Measurements from ENCODE around the gene TTLL13.
"Not testable (repeated sequence)": the region's sequence is repeated elsewhere in the genome, so short reads cannot be mapped to it uniquely, and the experiment has no call there.

The TTLL13 gene

DNA sequence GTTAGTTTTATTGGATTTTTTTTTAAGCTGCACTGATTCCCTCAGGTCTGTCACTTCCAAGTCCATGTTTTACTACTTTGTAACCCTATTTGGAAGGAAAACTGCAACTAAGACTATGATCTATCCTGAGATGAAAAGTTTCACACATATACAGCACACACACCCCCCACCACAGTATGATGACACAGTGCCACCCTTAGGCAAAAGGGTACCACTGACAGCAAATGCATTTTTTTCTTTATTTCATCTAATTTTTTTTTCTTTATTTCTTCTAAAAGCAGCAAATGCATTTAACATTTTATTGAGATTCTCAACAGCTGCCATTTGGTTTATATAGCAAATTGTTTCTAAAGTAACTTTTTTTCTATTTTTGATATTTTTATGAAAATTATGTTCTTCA is 37.3 kb downstream of the TTLL13 start:
- DNase-seq, result no peak

DNA sequence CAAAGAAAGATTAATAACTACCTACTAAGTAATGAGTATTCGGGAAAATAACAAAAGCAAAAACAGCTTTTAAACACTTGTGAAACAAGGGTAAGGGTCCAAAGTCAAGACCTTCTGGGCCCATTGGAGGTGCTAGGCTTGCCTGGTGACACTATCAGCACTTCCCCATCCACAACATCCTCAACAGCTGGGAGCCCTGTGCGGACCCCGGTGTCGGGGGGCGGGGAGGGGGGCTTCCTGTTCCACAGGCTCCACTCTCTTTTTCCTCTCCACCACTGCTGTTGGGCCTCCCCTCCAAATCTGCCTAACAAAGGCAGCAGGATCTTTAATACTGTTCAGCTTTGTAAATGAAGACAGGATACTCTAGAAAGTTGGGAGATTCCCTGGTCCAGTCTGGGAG is 37.7 kb downstream of the TTLL13 start:
- DNase-seq, result no peak

DNA sequence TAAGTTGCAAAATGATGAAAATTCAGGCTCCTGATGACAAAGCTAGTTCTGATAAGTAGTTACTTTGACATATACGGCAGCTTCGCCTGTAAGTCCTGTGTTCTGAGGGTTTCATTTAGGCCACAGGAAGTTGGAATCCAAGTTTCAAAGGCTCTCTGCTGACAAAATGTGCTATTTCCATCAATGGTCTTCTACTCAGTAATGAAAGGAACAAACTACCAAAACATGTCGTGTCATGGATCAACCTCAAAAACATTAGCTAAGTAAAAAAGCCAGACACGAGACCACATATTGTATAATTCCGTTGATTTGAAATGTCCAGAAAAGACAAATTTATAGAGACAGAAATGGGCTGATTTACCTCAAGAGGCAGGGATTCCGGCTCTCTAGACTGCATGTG is 38.6 kb downstream of the TTLL13 start:
- DNase-seq, result no peak

DNA sequence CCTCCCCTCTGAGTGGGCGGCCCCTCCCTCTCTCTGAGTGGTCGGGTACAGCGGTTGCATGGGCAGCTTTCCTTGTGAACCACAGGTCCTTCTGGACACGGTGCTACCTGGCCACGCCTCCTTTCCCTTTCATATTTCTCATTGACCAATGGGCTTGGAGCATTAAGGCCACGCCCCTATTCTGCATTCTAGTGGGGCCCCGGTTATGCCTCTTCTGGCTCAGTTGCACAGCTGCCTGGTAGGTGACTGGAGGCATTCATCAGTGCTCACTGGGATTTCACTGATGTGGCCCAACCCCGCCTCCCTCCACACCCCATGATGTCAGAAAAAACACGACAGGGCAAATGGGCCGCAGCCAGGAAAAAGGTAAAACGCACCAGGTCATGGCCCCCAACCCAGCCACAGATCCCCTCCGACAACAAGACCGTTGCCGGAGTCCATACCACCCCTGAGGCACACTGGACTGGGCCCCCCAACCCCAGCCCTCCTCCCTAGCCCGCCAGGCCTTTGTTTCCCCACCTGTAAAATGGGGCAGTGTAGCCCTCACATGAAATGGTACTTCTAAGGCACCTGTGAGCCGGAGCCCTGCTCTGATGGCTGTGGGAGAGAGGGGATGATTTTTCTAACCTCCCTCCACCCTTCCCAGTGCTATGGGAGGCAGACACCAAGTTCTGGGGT is 42.5 kb downstream of the TTLL13 start:
- no peak for DNase-seq

GRCh38 chr15:90293040-90293810 is 43.9 kb downstream of the TTLL13 start:
- peak; percentile 48 for DNase-seq

GRCh38 chr15:90294159-90294558 is 44.8 kb downstream of the TTLL13 start:
- DNase-seq, result no peak

- DNase-seq, result no peak
Measured at GRCh38 chr15:90294601-90295269, 45.4 kb downstream of the TTLL13 start.

DNA sequence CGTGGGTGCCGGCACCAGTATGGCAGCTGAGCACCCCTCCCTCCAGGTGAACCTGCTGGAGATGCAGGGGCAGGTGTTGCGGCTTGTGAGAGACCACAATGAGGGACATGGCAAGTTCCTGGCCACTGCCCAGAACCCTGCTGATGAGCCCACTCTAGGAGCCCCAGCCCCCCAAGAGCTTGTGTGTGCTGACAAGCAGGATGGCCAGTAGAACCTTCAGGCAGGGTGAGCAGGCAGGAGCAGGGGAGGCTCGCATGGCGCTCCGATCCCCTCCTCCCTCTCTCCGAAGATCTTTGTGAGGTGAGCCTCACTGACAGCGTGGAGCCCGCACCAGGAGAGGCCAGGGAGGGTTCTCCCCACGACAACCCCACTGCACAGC is 45.9 kb downstream of the TTLL13 start:
- no peak for DNase-seq

DNA sequence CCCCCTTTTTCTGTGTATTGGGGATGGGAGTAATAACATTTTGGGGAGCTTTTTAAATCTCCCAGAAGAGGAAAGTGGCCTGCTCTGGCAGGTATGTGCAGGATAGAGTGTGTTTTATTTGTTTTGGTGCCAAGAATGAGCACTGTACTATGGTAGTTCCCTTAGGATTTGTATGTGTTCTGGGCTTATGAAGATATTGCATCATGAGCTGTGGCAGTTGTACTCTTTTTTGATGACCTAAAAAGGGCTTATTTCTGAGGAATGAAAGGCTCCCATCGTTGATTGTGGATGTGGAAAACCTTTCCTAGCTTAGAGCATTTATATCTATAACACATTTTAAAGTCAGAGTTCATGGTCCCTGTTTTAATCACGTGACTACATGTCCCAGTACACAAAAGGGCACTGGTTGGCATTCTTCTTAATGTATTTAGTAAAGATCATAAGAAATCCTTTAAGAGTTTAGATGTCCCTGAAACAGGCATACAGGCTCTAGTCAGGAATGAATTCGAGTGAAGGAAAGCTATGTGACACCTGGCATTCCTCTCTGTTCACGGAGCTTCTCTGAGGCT is 47.0 kb downstream of the TTLL13 start:
- not testable (repeated sequence) for DNase-seq

GRCh38 chr15:90297021-90297420 is 47.7 kb downstream of the TTLL13 start:
- no peak for DNase-seq

DNA sequence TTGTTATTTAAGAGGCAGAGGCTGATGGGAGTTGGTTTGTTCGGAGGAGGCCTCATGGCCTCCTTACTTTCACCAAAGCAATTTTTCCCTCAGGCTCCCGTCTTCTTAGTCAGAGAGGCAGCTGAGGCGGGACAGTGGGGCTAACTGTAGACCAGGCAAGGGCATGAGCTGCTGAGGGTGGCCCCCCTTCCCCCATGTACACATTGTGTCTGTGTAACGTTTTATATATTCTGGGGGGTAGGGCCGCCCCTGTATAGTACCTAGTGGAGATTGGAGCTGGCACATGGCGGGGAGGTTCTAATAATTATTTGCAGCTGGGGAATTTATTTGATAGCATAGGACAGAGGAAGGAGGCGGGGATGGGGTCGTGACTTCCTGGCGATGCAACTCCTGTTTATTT is 51.2 kb downstream of the TTLL13 start:
- DNase-seq, result no peak

DNA sequence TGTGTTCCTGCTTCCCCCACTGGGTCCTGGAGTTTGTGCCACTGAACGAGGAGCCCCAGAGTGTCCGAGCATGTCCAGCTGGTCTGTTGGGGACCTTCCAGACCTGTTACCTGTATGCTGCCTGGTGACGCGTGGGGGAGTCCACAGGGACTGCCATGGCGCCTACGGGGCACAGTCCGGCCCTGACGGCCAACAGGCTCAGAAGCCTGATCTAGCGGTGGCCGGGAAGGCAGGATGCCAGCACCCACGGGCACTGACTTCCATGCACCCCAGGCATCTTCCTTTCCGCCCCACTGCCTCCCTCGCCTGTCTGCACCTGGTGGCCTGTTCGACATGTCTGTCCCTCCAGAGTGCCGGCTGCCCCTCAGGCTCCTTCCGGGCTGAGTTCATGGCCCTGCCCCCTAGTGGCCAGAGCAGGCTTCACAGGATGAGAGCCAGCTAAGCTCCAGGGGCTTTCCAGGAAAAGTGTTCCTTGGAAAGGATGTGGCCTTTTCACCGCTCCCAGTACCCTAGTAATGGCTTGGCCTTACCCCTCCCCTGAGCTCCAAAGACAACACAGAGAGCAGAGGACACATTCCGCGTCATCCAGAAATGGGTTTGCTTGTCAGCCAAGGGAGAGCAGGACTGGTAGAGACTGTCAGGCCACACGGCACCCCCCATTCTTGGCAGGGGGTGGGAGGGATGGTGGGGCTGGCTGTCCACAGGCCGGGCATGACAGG is 51.8 kb downstream of the TTLL13 start:
- DNase-seq, result no peak

DNA sequence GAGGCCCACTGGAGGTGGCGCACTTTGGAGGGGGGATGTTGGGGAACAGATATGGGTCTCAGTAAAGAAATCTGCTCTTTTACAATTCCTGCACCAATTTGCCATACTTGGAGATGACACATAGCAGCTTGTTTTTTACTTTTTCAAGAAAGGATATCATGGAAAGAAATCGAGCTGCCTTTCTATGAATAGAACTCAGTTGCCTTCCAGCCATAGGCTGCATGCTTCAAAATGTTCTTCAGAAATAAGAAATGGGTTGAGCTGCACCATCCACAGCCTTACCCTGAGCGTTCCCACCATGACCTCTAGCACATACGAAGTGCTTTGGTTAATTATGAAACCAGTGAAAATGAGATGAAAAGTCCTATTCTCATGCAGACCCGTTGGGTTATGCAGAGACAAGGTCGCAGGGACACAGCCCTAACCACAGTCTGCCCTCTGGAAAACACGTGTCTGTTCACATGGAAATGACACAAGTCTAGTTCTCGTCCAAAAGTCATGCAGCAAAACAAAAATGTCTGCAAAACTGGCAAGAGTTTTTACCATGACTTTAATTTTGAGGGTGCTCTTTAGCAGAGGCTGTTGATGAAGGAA is 52.4 kb downstream of the TTLL13 start:
- DNase-seq, result no peak

- not testable (repeated sequence) for DNase-seq
Measured at GRCh38 chr15:90305355-90305754, 56.0 kb downstream of the TTLL13 start.

DNA sequence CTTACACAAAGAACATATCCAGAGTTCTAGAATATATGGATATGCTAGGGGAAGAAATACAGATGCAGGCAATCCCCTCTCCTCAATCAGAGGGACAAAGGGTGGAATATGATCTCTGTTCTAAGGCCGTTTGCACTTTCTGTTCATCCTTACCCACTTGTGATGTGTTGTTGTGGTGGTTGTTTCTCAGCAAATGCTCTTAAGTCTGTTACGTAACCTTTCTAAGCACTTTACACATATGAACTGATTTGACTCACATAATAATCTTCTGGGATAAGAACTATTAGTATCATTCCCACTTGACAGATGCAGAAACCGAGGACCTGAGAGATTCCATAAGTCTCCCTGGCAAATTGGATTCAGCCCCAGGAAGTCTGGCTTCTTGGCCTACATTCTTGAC is 56.6 kb downstream of the TTLL13 start:
- no peak for DNase-seq

GRCh38 chr15:90306560-90306959 is 57.2 kb downstream of the TTLL13 start:
- DNase-seq, result no peak

GRCh38 chr15:90307661-90308060 is 58.3 kb downstream of the TTLL13 start:
- DNase-seq, result no peak

GRCh38 chr15:90309020-90309419 is 59.7 kb downstream of the TTLL13 start:
- DNase-seq, result no peak
